NCI-H446 (cell line): ENCODE results near the gene GABPA.

Experiments
- DNase-seq, 2 experiments: peaks; one replicate each; lab custom pipeline; 2025; lab: John Stamatoyannopoulos, UW

GABPA gene

GRCh38 chr21:25809013-25809412 is 74.2 kb downstream of the GABPA start:
- no peak for DNase-seq

GRCh38 chr21:25811186-25811585 is 76.4 kb downstream of the GABPA start:
- DNase-seq, result no peak

GRCh38 chr21:25813917-25814316 is 79.1 kb downstream of the GABPA start:
- DNase-seq, result no peak

- DNase-seq, result no peak
These were observed 83.3 kb downstream of the GABPA start for GRCh38 chr21:25818121-25818520.

GRCh38 chr21:25818551-25818950 is 83.8 kb downstream of the GABPA start:
- DNase-seq, result no peak
